ENCODE data around the gene PTPRT. TPM values are rescaled to one million over a fixed set of nuclear protein-coding genes. Genes with fewer than 3 reads are reported as not detected.
A peak's percentile ranks its signal among the peaks of the same experiment; 100 is the strongest.
"Not testable (repeated sequence)": the region's sequence is repeated elsewhere in the genome, so short reads cannot be mapped to it uniquely, and the experiment has no call there.

Gene PTPRT
- total RNA-seq, 1 donor from 2014 or later = 0.19 TPM

GRCh38 chr20:43188861-43189553 is 699 bp downstream of the PTPRT start:
- no peak for DNase-seq (ENCODE audit: missing footprints)
- intact Hi-C loops (cut with DNase I) = no loop called here
- no peak for ATAC-seq

- ATAC-seq = no peak
- no peak for DNase-seq (ENCODE audit: missing footprints)
- intact Hi-C loops (cut with DNase I) = no loop called here
Measured at GRCh38 chr20:43188234-43188653, 1.5 kb downstream of the PTPRT start.

- DNase-seq (ENCODE audit: missing footprints) (peak; percentile 73), ATAC-seq (no peak)
- intact Hi-C loops (cut with DNase I) = loop anchor here (2.0 kb wide), 1 partner anchor 1449 kb away; no protein-coding TSS in a partner anchor
Measured at GRCh38 chr20:43187476-43188233, 2.1 kb downstream of the PTPRT start.

- ATAC-seq (no peak), DNase-seq (ENCODE audit: missing footprints) (no peak)
- intact Hi-C loops (cut with DNase I) = loop anchor here (2.0 kb wide), 1 partner anchor 1448 kb away; no protein-coding TSS in a partner anchor
Measured at GRCh38 chr20:43186312-43186711, 3.4 kb downstream of the PTPRT start.

GRCh38 chr20:43185901-43186300 is 3.8 kb downstream of the PTPRT start:
- intact Hi-C loops (cut with DNase I) = loop anchor here (2.0 kb wide), 1 partner anchor 1447 kb away; no protein-coding TSS in a partner anchor
- DNase-seq (ENCODE audit: missing footprints) (no peak), ATAC-seq (no peak)

- ATAC-seq (no peak), DNase-seq (ENCODE audit: missing footprints) (no peak)
- intact Hi-C loops (cut with DNase I) = no loop called here
Measured at GRCh38 chr20:43183536-43184070, 6.1 kb downstream of the PTPRT start.

- ATAC-seq (no peak), DNase-seq (ENCODE audit: missing footprints) (no peak)
Measured at GRCh38 chr20:43178080-43178479, 11.6 kb downstream of the PTPRT start.

GRCh38 chr20:43176726-43177125 is 13.0 kb downstream of the PTPRT start:
- ATAC-seq (no peak), DNase-seq (ENCODE audit: missing footprints) (no peak)
- intact Hi-C loops (cut with DNase I) = no loop called here

More at GRCh38 chr20:43178080-43178479, 11.6 kb downstream of the PTPRT start:
- intact Hi-C loops (cut with DNase I) = no loop called here

- intact Hi-C loops (cut with DNase I) = no loop called here
- DNase-seq (ENCODE audit: missing footprints) = no peak
- ATAC-seq = no peak
Measured at GRCh38 chr20:43171930-43172329, 17.8 kb downstream of the PTPRT start.

- intact Hi-C loops (cut with DNase I) = no loop called here
- ATAC-seq = no peak
- no peak for DNase-seq (ENCODE audit: missing footprints)
Measured at GRCh38 chr20:43170771-43171170, 18.9 kb downstream of the PTPRT start.

GRCh38 chr20:43167615-43168014 is 22.1 kb downstream of the PTPRT start:
- DNase-seq (ENCODE audit: missing footprints) (no peak), ATAC-seq (no peak)
- intact Hi-C loops (cut with DNase I) = no loop called here

GRCh38 chr20:43167021-43167420 is 22.7 kb downstream of the PTPRT start:
- intact Hi-C loops (cut with DNase I) = no loop called here
- DNase-seq (ENCODE audit: missing footprints) = no peak
- no peak for ATAC-seq

- no peak for DNase-seq (ENCODE audit: missing footprints)
- intact Hi-C loops (cut with DNase I) = no loop called here
- no peak for ATAC-seq
Measured at GRCh38 chr20:43165611-43166010, 24.1 kb downstream of the PTPRT start.

GRCh38 chr20:43164736-43165135 is 25.0 kb downstream of the PTPRT start:
- DNase-seq (ENCODE audit: missing footprints); ATAC-seq; intact Hi-C loops (cut with DNase I): not testable (repeated sequence)

- intact Hi-C loops (cut with DNase I) = no loop called here
- no peak for DNase-seq (ENCODE audit: missing footprints)
- no peak for ATAC-seq
Measured at GRCh38 chr20:43161716-43162115, 28.0 kb downstream of the PTPRT start.

- DNase-seq (ENCODE audit: missing footprints) (no peak), ATAC-seq (no peak)
- intact Hi-C loops (cut with DNase I) = no loop called here
Measured at GRCh38 chr20:43160941-43161340, 28.8 kb downstream of the PTPRT start.

- DNase-seq (ENCODE audit: missing footprints) (no peak), ATAC-seq (no peak)
- intact Hi-C loops (cut with DNase I) = no loop called here
Measured at GRCh38 chr20:43159994-43160393, 29.7 kb downstream of the PTPRT start.

GRCh38 chr20:43155366-43156100 is 34.2 kb downstream of the PTPRT start:
- intact Hi-C loops (cut with DNase I) = no loop called here
- DNase-seq (ENCODE audit: missing footprints) (no peak), ATAC-seq (no peak)

GRCh38 chr20:43151901-43152300 is 37.8 kb downstream of the PTPRT start:
- no peak for DNase-seq (ENCODE audit: missing footprints)
- no peak for ATAC-seq
- intact Hi-C loops (cut with DNase I) = no loop called here

Measured in Right ventricle myocardium inferior (tissue), 1 donor.